Ishikawa (cell line): Measurements from ENCODE around the gene ANKRD16.

ENCODE experiments used
- CEBPB ChIP-seq: IDR thresholded peaks from 2 replicates; pipeline ENCODE4 v1.6.1; 2012
- CREB1 ChIP-seq: IDR thresholded peaks from 2 replicates; pipeline ENCODE4 v1.6.1; 2012; ENCODE audit warnings: low read depth
- EGR1 ChIP-seq: IDR thresholded peaks from 2 replicates; pipeline ENCODE4 v1.6.1; 2012
- EP300 ChIP-seq: IDR thresholded peaks from 2 replicates; pipeline ENCODE4 v1.6.1; 2012; ENCODE audit warnings: borderline replicate concordance
- FOXM1 ChIP-seq: IDR thresholded peaks from 2 replicates; pipeline ENCODE4 v1.6.1; 2012; ENCODE audit warnings: low read depth, borderline replicate concordance
- MAX ChIP-seq: IDR thresholded peaks from 2 replicates; pipeline ENCODE4 v1.6.1; 2012
- NFIC ChIP-seq: IDR thresholded peaks from 2 replicates; pipeline ENCODE4 v1.6.1; 2012
- RAD21 ChIP-seq: IDR thresholded peaks from 2 replicates; pipeline ENCODE4 v1.6.1; 2012; ENCODE audit warnings: low read depth
- TAF1 ChIP-seq: IDR thresholded peaks from 2 replicates; pipeline ENCODE4 v1.6.1; 2012; ENCODE audit warnings: low read depth, mild to moderate bottlenecking
- TCF12 ChIP-seq: IDR thresholded peaks from 2 replicates; pipeline ENCODE4 v1.6.1; 2012; ENCODE audit warnings: low read depth
- TEAD4 ChIP-seq: IDR thresholded peaks from 2 replicates; pipeline ENCODE4 v1.6.1; 2012
- YY1 ChIP-seq: IDR thresholded peaks from 2 replicates; pipeline ENCODE4 v1.6.1; 2012; ENCODE audit warnings: low read depth
- ZBTB7A ChIP-seq: IDR thresholded peaks from 2 replicates; pipeline ENCODE4 v1.6.1; 2012; ENCODE audit warnings: low read depth
- TF ChIP-seq, protein P1 (sequence below): IDR thresholded peaks from 2 replicates; pipeline ENCODE4 v1.6.1; 2012; ENCODE audit warnings: low read depth, mild to moderate bottlenecking
- TF ChIP-seq, protein P2 (sequence below): IDR thresholded peaks from 2 replicates; pipeline ENCODE4 v1.6.1; 2012

The ANKRD16 gene

GRCh38 chr10:5828725-5829124 is 61.0 kb downstream of the ANKRD16 start:
- TF ChIP-seq MAX, result no peak
- TF ChIP-seq TCF12, result no peak
- TF ChIP-seq, protein P1, sequence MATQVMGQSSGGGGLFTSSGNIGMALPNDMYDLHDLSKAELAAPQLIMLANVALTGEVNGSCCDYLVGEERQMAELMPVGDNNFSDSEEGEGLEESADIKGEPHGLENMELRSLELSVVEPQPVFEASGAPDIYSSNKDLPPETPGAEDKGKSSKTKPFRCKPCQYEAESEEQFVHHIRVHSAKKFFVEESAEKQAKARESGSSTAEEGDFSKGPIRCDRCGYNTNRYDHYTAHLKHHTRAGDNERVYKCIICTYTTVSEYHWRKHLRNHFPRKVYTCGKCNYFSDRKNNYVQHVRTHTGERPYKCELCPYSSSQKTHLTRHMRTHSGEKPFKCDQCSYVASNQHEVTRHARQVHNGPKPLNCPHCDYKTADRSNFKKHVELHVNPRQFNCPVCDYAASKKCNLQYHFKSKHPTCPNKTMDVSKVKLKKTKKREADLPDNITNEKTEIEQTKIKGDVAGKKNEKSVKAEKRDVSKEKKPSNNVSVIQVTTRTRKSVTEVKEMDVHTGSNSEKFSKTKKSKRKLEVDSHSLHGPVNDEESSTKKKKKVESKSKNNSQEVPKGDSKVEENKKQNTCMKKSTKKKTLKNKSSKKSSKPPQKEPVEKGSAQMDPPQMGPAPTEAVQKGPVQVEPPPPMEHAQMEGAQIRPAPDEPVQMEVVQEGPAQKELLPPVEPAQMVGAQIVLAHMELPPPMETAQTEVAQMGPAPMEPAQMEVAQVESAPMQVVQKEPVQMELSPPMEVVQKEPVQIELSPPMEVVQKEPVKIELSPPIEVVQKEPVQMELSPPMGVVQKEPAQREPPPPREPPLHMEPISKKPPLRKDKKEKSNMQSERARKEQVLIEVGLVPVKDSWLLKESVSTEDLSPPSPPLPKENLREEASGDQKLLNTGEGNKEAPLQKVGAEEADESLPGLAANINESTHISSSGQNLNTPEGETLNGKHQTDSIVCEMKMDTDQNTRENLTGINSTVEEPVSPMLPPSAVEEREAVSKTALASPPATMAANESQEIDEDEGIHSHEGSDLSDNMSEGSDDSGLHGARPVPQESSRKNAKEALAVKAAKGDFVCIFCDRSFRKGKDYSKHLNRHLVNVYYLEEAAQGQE, result no peak
- TF ChIP-seq NFIC, result no peak
- TF ChIP-seq TAF1, result no peak
- no peak for TF ChIP-seq EP300
- TF ChIP-seq TEAD4, result no peak
- TF ChIP-seq EGR1, result no peak
- TF ChIP-seq YY1, result no peak
- TF ChIP-seq, protein P2, sequence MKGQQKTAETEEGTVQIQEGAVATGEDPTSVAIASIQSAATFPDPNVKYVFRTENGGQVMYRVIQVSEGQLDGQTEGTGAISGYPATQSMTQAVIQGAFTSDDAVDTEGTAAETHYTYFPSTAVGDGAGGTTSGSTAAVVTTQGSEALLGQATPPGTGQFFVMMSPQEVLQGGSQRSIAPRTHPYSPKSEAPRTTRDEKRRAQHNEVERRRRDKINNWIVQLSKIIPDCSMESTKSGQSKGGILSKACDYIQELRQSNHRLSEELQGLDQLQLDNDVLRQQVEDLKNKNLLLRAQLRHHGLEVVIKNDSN, result no peak
- no peak for TF ChIP-seq CREB1
- TF ChIP-seq RAD21, result no peak

- TF ChIP-seq, protein P1, result no peak
- TF ChIP-seq TCF12, result no peak
- TF ChIP-seq EP300, result no peak
- TF ChIP-seq EGR1, result no peak
- no peak for TF ChIP-seq MAX
- TF ChIP-seq TAF1, result no peak
- no peak for TF ChIP-seq CEBPB
- TF ChIP-seq ZBTB7A, result no peak
Measured at GRCh38 chr10:5827841-5828240, 61.9 kb downstream of the ANKRD16 start.

DNA sequence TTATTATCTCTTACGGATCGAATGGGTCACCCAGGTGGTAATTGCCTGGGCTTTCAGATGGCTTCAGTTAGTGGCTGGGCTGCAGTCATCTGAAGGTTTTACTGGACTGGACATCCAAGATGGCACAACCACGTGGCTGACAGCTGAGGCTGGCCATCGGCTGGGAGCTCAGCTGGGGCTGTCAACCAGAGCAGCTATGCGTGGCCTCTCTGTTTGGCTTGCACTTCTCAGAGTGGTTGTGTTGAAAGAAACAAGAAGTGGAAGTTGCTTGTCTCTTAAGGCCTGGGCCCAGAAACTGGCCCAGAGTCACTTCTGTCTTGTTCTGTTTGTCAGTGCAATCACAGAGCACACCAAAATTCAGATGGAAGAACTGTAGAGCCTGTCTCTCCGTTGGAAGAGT is 70.8 kb downstream of the ANKRD16 start:
- TF ChIP-seq CREB1, result no peak

GRCh38 chr10:5818048-5818331 is 71.7 kb downstream of the ANKRD16 start:
- TF ChIP-seq, protein P2, result no peak
- TF ChIP-seq TAF1, result no peak
- TF ChIP-seq EP300, result no peak

DNA sequence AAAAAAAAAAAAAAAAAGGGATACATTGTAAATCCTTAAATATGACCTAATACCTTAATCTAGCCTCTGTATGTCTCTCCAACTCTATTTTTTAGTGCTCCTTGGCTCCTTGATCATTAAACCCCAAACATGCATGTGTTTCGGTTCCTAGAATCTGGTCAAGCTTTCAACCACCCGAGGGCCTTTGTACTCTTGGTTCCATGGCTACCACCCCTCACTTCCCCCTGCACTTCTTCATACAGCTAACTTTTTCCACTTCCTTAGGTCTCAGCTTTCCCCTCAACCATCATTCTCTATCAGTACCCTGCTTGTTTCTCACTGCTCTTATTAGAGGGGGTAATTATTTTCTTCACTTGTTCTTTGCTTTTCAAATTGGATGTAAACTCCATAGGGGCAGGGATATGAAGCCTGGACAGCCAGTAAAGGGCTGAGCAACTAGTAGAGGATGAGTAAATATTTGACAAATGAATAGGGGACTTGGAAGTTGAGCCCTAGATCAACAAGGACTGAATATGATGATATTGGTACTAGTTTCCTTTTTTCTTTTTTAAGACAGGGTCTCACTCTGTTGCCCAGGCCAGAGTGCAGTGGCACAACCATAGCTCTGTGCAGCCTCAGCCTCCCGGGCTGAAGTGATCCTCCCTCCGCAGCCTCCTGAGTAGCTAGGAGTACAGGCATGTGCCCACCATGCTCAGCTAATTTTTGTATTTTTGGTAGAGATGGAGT is 72.2 kb downstream of the ANKRD16 start:
- no peak for TF ChIP-seq RAD21
- TF ChIP-seq ZBTB7A, result no peak
- TF ChIP-seq NFIC, result no peak
- TF ChIP-seq, protein P2, result no peak
- no peak for TF ChIP-seq TEAD4
- TF ChIP-seq EGR1, result no peak
- TF ChIP-seq CEBPB, result no peak
- TF ChIP-seq, protein P1, result no peak
- TF ChIP-seq YY1, result no peak
- no peak for TF ChIP-seq EP300
- TF ChIP-seq MAX, result no peak
- no peak for TF ChIP-seq TCF12
- TF ChIP-seq CREB1, result no peak
- no peak for TF ChIP-seq FOXM1
- no peak for TF ChIP-seq TAF1
